H1 (cell line): ENCODE data around the gene CSF2. TPM values are rescaled to one million over a fixed set of nuclear protein-coding genes. Genes with fewer than 3 reads are reported as not detected.

Source experiments
- CTCF ChIA-PET: fragments of 300-600 bp; sonication (Branson Sonifier 250); formaldehyde crosslinking; loops from one replicate; lab custom pipeline; 2021; ENCODE audit not compliant: partially characterized antibody; lab: Charles Lee
- POLR2A ChIA-PET: fragments of 300-600 bp; sonication (Branson Sonifier 250); formaldehyde crosslinking; loops from one replicate; lab custom pipeline; 2021; ENCODE audit warnings: inconsistent platforms; ENCODE audit not compliant: partially characterized antibody; lab: Charles Lee
- DNase-seq, 2 experiments: peaks; one replicate each; pipeline versions ENCODE4 v3.0.0 to v3.0.0-alpha.2; 2010 to 2022; ENCODE audit warnings: low spot score in 2 of 2, low read depth in 1 of 2, mixed read lengths in 1 of 2
- FAIRE-seq: peaks from 2 replicates; lab custom pipeline; 2011; peaks lifted over from hg19 to GRCh38; lab: Jason Lieb, UNC
- H2AFZ ChIP-seq: 2 replicates; pipeline ENCODE4 v1.8.1; 2012; ENCODE audit warnings: low read length, inconsistent platforms
- H2AK5ac ChIP-seq: 2 replicates; pipeline ENCODE4 v1.6.1; 2013; ENCODE audit warnings: low read depth, low read length
- H2BK120ac ChIP-seq: replicated peaks from 2 replicates; pipeline ENCODE3; 2013; ENCODE audit warnings: low read depth, low read length, inconsistent platforms
- H2BK12ac ChIP-seq: 2 replicates; pipeline ENCODE4 v1.6.1; 2013; ENCODE audit warnings: low read depth, low read length
- H2BK15ac ChIP-seq: 2 replicates; pipeline ENCODE4 v1.6.1; 2013; ENCODE audit warnings: low read length
- H2BK20ac ChIP-seq: 2 replicates; pipeline ENCODE4 v1.6.1; 2013; ENCODE audit warnings: low read length
- H2BK5ac ChIP-seq: 2 replicates; pipeline ENCODE4 v1.6.1; 2013; ENCODE audit warnings: low read depth, low read length
- H3K14ac ChIP-seq: 2 replicates; pipeline ENCODE4 v1.6.1; 2013; ENCODE audit warnings: inconsistent platforms; ENCODE audit not compliant: insufficient read length
- H3K18ac ChIP-seq: 2 replicates; pipeline ENCODE4 v1.6.1; 2013; ENCODE audit warnings: low read length; ENCODE audit errors: extremely low read depth
- H3K23ac ChIP-seq: 2 replicates; pipeline ENCODE4 v1.6.1; 2013; ENCODE audit warnings: inconsistent platforms; ENCODE audit not compliant: insufficient read length
- H3K23me2 ChIP-seq: 2 replicates; pipeline ENCODE4 v1.6.1; 2013; ENCODE audit warnings: low read depth, low read length
- H3K27ac ChIP-seq: 2 replicates; pipeline ENCODE4 v1.6.1; 2011; ENCODE audit warnings: low read depth, low read length, inconsistent platforms
- H3K27me3 ChIP-seq, 4 experiments: replicated peaks in 1 of 4; 1 replicate in 1 of 4; 2 replicates in 3 of 4; pipeline versions ENCODE4 v1.6.1 to v1.8.1; 2011 to 2013; ENCODE audit warnings: low read length in 3 of 4, mild to moderate bottlenecking in 3 of 4, inconsistent platforms in 2 of 4, mixed read lengths in 2 of 4, moderate library complexity in 1 of 4; ENCODE audit not compliant: control insufficient read depth in 3 of 4, insufficient read depth in 3 of 4; ENCODE audit errors: extremely low read depth in 1 of 4
- H3K36me3 ChIP-seq, 4 experiments: 2 replicates each; pipeline versions ENCODE4 v1.6.1 to v1.8.1; 2011 to 2013; ENCODE audit warnings: mild to moderate bottlenecking in 4 of 4, low read length in 3 of 4, moderate library complexity in 2 of 4, control low read depth in 1 of 4, inconsistent platforms in 1 of 4; ENCODE audit not compliant: insufficient read depth in 4 of 4, control insufficient read depth in 2 of 4
- H3K4ac ChIP-seq: replicated peaks from 2 replicates; pipeline ENCODE3; 2013; ENCODE audit warnings: low read length, low read depth, mixed read lengths, inconsistent platforms; ENCODE audit not compliant: insufficient read length
- H3K4me1 ChIP-seq, 4 experiments: replicated peaks in 1 of 4; 1 replicate in 1 of 4; 2 replicates in 3 of 4; pipeline versions ENCODE4 v1.6.1 to v1.8.1; 2011 to 2013; ENCODE audit warnings: low read length in 3 of 4, inconsistent platforms in 2 of 4, mixed read lengths in 1 of 4; ENCODE audit not compliant: insufficient read depth in 4 of 4, control insufficient read depth in 3 of 4
- H3K4me2 ChIP-seq, 2 experiments: 2 replicates each; pipeline versions ENCODE4 v1.6.1 to v1.8.1; 2011 to 2013; ENCODE audit warnings: low read depth in 2 of 2, low read length in 2 of 2, control low read depth in 1 of 2, inconsistent platforms in 1 of 2, mild to moderate bottlenecking in 1 of 2; ENCODE audit not compliant: insufficient read depth in 1 of 2
- H3K4me3 ChIP-seq, 4 experiments: fragments of 200-600, 300-600 bp in 1 of 4; sonication (generic), shearing (Covaris generic), sonication (Bioruptor Twin) in 1 of 4; 2 replicates each; pipeline versions ENCODE4 v1.5.1 to v1.8.1; 2011 to 2016; ENCODE audit warnings: low read length in 4 of 4, low read depth in 3 of 4, control low read depth in 2 of 4, inconsistent platforms in 2 of 4, mild to moderate bottlenecking in 2 of 4, mixed read lengths in 1 of 4, moderate library complexity in 1 of 4; ENCODE audit not compliant: insufficient read depth in 2 of 4; ENCODE audit errors: extremely low read depth in 1 of 4
- H3K56ac ChIP-seq: replicated peaks from 2 replicates; pipeline ENCODE3; 2013; ENCODE audit warnings: low read depth, mild to moderate bottlenecking, mixed read lengths, low read length, inconsistent platforms; ENCODE audit not compliant: insufficient read length
- H3K79me1 ChIP-seq: 2 replicates; pipeline ENCODE4 v1.6.1; 2013; ENCODE audit warnings: low read depth, low read length, control low read depth
- H3K79me2 ChIP-seq, 2 experiments: 2 replicates each; pipeline versions ENCODE4 v1.6.1 to v1.8.1; 2012 to 2013; ENCODE audit warnings: low read length in 2 of 2, mild to moderate bottlenecking in 2 of 2, inconsistent platforms in 1 of 2; ENCODE audit not compliant: insufficient read depth in 2 of 2, control insufficient read depth in 1 of 2
- H3K9ac ChIP-seq, 4 experiments: replicated peaks in 1 of 4; 1 replicate in 1 of 4; 2 replicates in 3 of 4; pipeline versions ENCODE4 v1.6.1 to v1.8.1; 2011 to 2013; ENCODE audit warnings: low read depth in 3 of 4, low read length in 3 of 4, control low read depth in 2 of 4, mild to moderate bottlenecking in 2 of 4, moderate library complexity in 2 of 4, inconsistent platforms in 1 of 4; ENCODE audit errors: extremely low read depth in 1 of 4
- H3K9me3 ChIP-seq, 2 experiments: 2 replicates each; pipeline versions ENCODE4 v1.6.1 to v1.8.1; 2012 to 2013; ENCODE audit warnings: mild to moderate bottlenecking in 2 of 2, moderate library complexity in 2 of 2, control low read depth in 1 of 2, inconsistent platforms in 1 of 2, low read depth in 1 of 2, low read length in 1 of 2, mixed read lengths in 1 of 2; ENCODE audit not compliant: insufficient read depth in 2 of 2
- H4K20me1 ChIP-seq, 2 experiments: replicated peaks in 1 of 2; 2 replicates each; pipeline versions ENCODE3 to v1.8.1; 2011 to 2013; ENCODE audit warnings: inconsistent platforms in 2 of 2, low read length in 2 of 2, mild to moderate bottlenecking in 1 of 2; ENCODE audit not compliant: insufficient read depth in 2 of 2, control insufficient read depth in 1 of 2
- H4K5ac ChIP-seq: 2 replicates; pipeline ENCODE4 v1.6.1; 2013; ENCODE audit warnings: low read length, low read depth, mixed read lengths, inconsistent platforms; ENCODE audit not compliant: insufficient read length
- H4K8ac ChIP-seq: 2 replicates; pipeline ENCODE4 v1.8.0; 2013; ENCODE audit warnings: mild to moderate bottlenecking, moderate library complexity, low read length, inconsistent platforms; ENCODE audit not compliant: insufficient read depth; ENCODE audit errors: extremely low read depth
- H4K91ac ChIP-seq: replicated peaks from 2 replicates; pipeline ENCODE3; 2013; ENCODE audit warnings: low read length, mixed read lengths, inconsistent platforms; ENCODE audit not compliant: insufficient read length
- ASH2L ChIP-seq: fragments of 200-600, 300-600 bp; sonication (generic); IDR thresholded peaks from one replicate; pipeline ENCODE4 v1.7.1; 2017; ENCODE audit warnings: low read length
- CBX8 ChIP-seq: fragments of 300-800, 300-1000 bp; sonication (generic); IDR thresholded peaks from 2 replicates; pipeline ENCODE4 v1.7.1; 2016; ENCODE audit warnings: low read depth, low read length, borderline replicate concordance
- CREB1 ChIP-seq: IDR thresholded peaks from 2 replicates; pipeline ENCODE4 v1.6.1; 2012; ENCODE audit warnings: inconsistent platforms
- E2F6 ChIP-seq: IDR thresholded peaks from 2 replicates; pipeline ENCODE4 v1.6.1; 2012; ENCODE audit warnings: inconsistent platforms
- EGR1 ChIP-seq: IDR thresholded peaks from 2 replicates; pipeline ENCODE4 v1.6.1; 2011; ENCODE audit warnings: low read depth, low read length, borderline replicate concordance
- GTF2F1 ChIP-seq: IDR thresholded peaks from 2 replicates; pipeline ENCODE4 v1.6.1; 2012; ENCODE audit warnings: low read depth, low read length, improper control_type of control experiment, borderline replicate concordance
- JUND ChIP-seq: IDR thresholded peaks from 2 replicates; pipeline ENCODE4 v1.6.1; 2011; ENCODE audit warnings: mild to moderate bottlenecking, improper control_type of control experiment, low read length
- POU5F1 ChIP-seq: IDR thresholded peaks from 2 replicates; pipeline ENCODE4 v1.6.1; 2011; ENCODE audit warnings: low read depth, mild to moderate bottlenecking, low read length, moderate library complexity
- SIX5 ChIP-seq: IDR thresholded peaks from 2 replicates; pipeline ENCODE4 v1.6.1; 2011; ENCODE audit warnings: mild to moderate bottlenecking, low read depth, low read length
- TBP ChIP-seq: IDR thresholded peaks from 2 replicates; pipeline ENCODE4 v1.6.1; 2011; ENCODE audit warnings: low read depth, low read length, improper control_type of control experiment
- TEAD4 ChIP-seq: IDR thresholded peaks from 2 replicates; pipeline ENCODE4 v1.6.1; 2012; ENCODE audit warnings: low read depth, low read length, inconsistent platforms, mixed read lengths
- ZNF274 ChIP-seq: IDR thresholded peaks from 2 replicates; pipeline ENCODE4 v1.7.0; 2012; ENCODE audit warnings: low read length, borderline replicate concordance; ENCODE audit errors: extremely low read depth
- WGBS, 2 experiments: shearing (Covaris generic) in 1 of 2; methylation state at CpG; one replicate each; pipeline versions ENCODE4 v1.1.6 to v1.1.7; 2013 to 2015; ENCODE audit warnings: low lambda C conversion rate in 2 of 2, mixed read lengths in 2 of 2, inconsistent platforms in 1 of 2, low coverage in 1 of 2, missing lambda C conversion rate in 1 of 2; ENCODE audit not compliant: insufficient replicate concordance in 2 of 2, insufficient coverage in 1 of 2, insufficient read length in 1 of 2; ENCODE audit errors: extremely low coverage in 1 of 2, missing lambda C conversion rate in 1 of 2; 5-methylcytosine and 5-hydroxymethylcytosine counted together
- polyA plus RNA-seq, 7 experiments: library from polyadenylated mRNA; depleted of rRNA in 3 of 7; stranded (reverse) in 5 of 7; unstranded in 2 of 7; fragments of >200 nt in 5 of 7; fragments of 200-250 nt in 2 of 7; gene quantifications; 1 replicate in 5 of 7; 2 replicates in 1 of 7; 4 replicates in 1 of 7; pipeline versions ENCODE4 v1.2.1 to v1.2.3, GENCODE V29; 2011 to 2013; ENCODE audit warnings: missing spikeins in 2 of 7, mixed read lengths in 2 of 7
- total RNA-seq: library from RNA; stranded (reverse); fragmentation: NEBNext Ultra II Directional; extraction: Animal tissue kit (Norgen Biotek cat#: 25700); gene quantifications from 2 replicates; pipeline ENCODE4 v1.2.1, GENCODE V29; 2021

CSF2 gene
- total and polyA plus RNA-seq, 2 of the 8 experiments (the other 6 are each of a cell fraction or from before 2014, with no cell fraction given): not detected

GRCh38 chr5:132074772-132075718, 1.5 kb downstream of the CSF2 start:
- Histone ChIP-seq H4K91ac (no peak overlapping the region), H3K56ac (no peak overlapping the region), H2BK5ac (no peak overlapping the region), H3K9me3 (no peaks in the 10 kb centered on the region), H3K27me3 (no peaks in the 10 kb centered on the region), H4K20me1 (no peaks in the 10 kb centered on the region), H3K18ac (no peak overlapping the region; the same call in 1 of the 2 replicates), H3K4me3 (no peak overlapping the region), H3K23me2 (no peaks in the 10 kb centered on the region), H3K4ac (no peak overlapping the region), H3K14ac (no peak overlapping the region), H3K79me1 (no peaks in the 10 kb centered on the region), H3K23ac (no peak overlapping the region), H3K27ac (no peak overlapping the region), H2AK5ac (no peak overlapping the region), H4K8ac (no peak overlapping the region), H2BK120ac (no peak overlapping the region), H3K4me2 (no peak overlapping the region)
- CTCF ChIA-PET: interaction anchor here (0.6 to 3.7 kb wide), 6 partner anchors 11 to 430 kb away, joined by 3 to 26 read pairs (median 4); no protein-coding TSS in a partner anchor
- POLR2A ChIA-PET: no interaction called here
- FAIRE-seq: no peak
- 88% methylated on average over 16 of the region's 16 CpGs; no CpG with 5 or more reads in 1 of the 2 experiments for WGBS, 2 experiments
- TF ChIP-seq CBX8 (no peak), GTF2F1 (no peak), POU5F1 (no peak), TBP (no peak), E2F6 (no peak), EGR1 (no peak), TEAD4 (no peak), JUND (no peak), ASH2L (no peak), CREB1 (no peak), SIX5 (no peak), ZNF274 (no peak)
- TF ChIP-seq, all 59 proteins: peak for 0
- Histone ChIP-seq H2BK15ac (no peak overlapping the region), H2BK12ac (no peak overlapping the region), H3K9ac (no peak overlapping the region), H3K36me3 (no peaks in the 10 kb centered on the region), H2AFZ (no peak overlapping the region), H4K5ac (no peak overlapping the region), H3K4me1 (peaks cover 0 to 2% (median 0%) of the 10 kb centered on the region in 4 experiments; a peak in 1 of 7 replicates), H2BK20ac (no peak overlapping the region), H3K79me2 (no peaks in the 10 kb centered on the region)
- no peak for DNase-seq
